ENCODE data around the gene TSKU. TPM values are rescaled to one million over a fixed set of nuclear protein-coding genes. Genes with fewer than 3 reads are reported as not detected.

Gene TSKU
- total RNA-seq, 3 donors from 2014 or later: 51.1 to 360 (median 65.1) TPM

- Histone ChIP-seq H3K4me1 (no peaks in the 10 kb centered on the region), H3K4me3 (no peak overlapping the region), H3K27ac (peak overlapping the region; percentile 26 to 30), H3K27me3 (no peaks in the 10 kb centered on the region), H3K36me3 (no peaks in the 10 kb centered on the region), H3K9me3 (no peaks in the 10 kb centered on the region)
- TF ChIP-seq CTCF (IDR thresholded peaks at IDR 0.05): no peak
- peak in 2 of 3 donors; percentile 16 to 31 for TF ChIP-seq POLR2AphosphoS5 (IDR thresholded peaks at IDR 0.05)
- DNase-seq (ENCODE audit: low spot score in 2 of 2): peak in 1 of 2 donors; percentile 31
- intact Hi-C loops (cut with DNase I; ENCODE audit: low total_unique reads): no loop called here
Measured at GRCh38 chr11:76744186-76745043, 38.7 kb upstream of the TSKU start.

- no peaks in the 10 kb centered on the region for H3K4me1 ChIP-seq
- H3K36me3 ChIP-seq: no peaks in the 10 kb centered on the region
- H3K4me3 ChIP-seq: no peak overlapping the region
- no peaks in the 10 kb centered on the region for H3K27me3 ChIP-seq
- TF ChIP-seq POLR2AphosphoS5 (IDR thresholded peaks at IDR 0.05) (peak in 1 of 3 donors; percentile 1), POLR2A (IDR thresholded peaks at IDR 0.05) (no peak), CTCF (IDR thresholded peaks at IDR 0.05) (no peak)
- H3K27ac ChIP-seq: peak overlapping the region in 1 of 2 donors; percentile 26
- intact Hi-C loops (cut with DNase I; ENCODE audit: low total_unique reads): no loop called here
- no peaks in the 10 kb centered on the region for H3K9me3 ChIP-seq
- no peak for DNase-seq (ENCODE audit: low spot score in 2 of 2)
Measured at GRCh38 chr11:76745044-76745376, 38.1 kb upstream of the TSKU start.

- intact Hi-C loops (cut with DNase I; ENCODE audit: low total_unique reads): no loop called here
- DNase-seq (ENCODE audit: low spot score in 2 of 2): no peak
- TF ChIP-seq POLR2A (IDR thresholded peaks at IDR 0.05): no peak
- TF ChIP-seq POLR2AphosphoS5 (IDR thresholded peaks at IDR 0.05): no peak
- no peak for TF ChIP-seq CTCF (IDR thresholded peaks at IDR 0.05)
- no peak overlapping the region for H3K27ac ChIP-seq
- H3K4me3 ChIP-seq: no peak overlapping the region
- H3K4me1 ChIP-seq: no peaks in the 10 kb centered on the region
- H3K27me3 ChIP-seq: no peaks in the 10 kb centered on the region
- no peaks in the 10 kb centered on the region for H3K9me3 ChIP-seq
- H3K36me3 ChIP-seq: no peaks in the 10 kb centered on the region
Measured at GRCh38 chr11:76745561-76746207, 37.5 kb upstream of the TSKU start.

- H3K4me1 ChIP-seq: no peaks in the 10 kb centered on the region
- H3K36me3 ChIP-seq: no peaks in the 10 kb centered on the region
- no peaks in the 10 kb centered on the region for H3K9me3 ChIP-seq
- TF ChIP-seq POLR2A (IDR thresholded peaks at IDR 0.05) (no peak), POLR2AphosphoS5 (IDR thresholded peaks at IDR 0.05) (no peak), CTCF (IDR thresholded peaks at IDR 0.05) (no peak)
- no peak overlapping the region for H3K4me3 ChIP-seq
- no peaks in the 10 kb centered on the region for H3K27me3 ChIP-seq
- intact Hi-C loops (cut with DNase I; ENCODE audit: low total_unique reads): no loop called here
- no peak for DNase-seq (ENCODE audit: low spot score in 2 of 2)
- H3K27ac ChIP-seq: no peak overlapping the region
Measured at GRCh38 chr11:76747153-76747914, 35.8 kb upstream of the TSKU start.
